ENCODE measurements around the gene POLN. TPM values are rescaled to one million over a fixed set of nuclear protein-coding genes. Genes with fewer than 3 reads are reported as not detected.
A peak's percentile ranks its signal among the peaks of the same experiment; 100 is the strongest.

The POLN gene
- total RNA-seq, 1 donor from 2014 or later: 0.29 TPM

GRCh38 chr4:2194496-2194895, 47.4 kb downstream of the POLN start:
- TF ChIP-seq CTCF (conservative IDR thresholded peaks at IDR 0.05; ENCODE audit: low read depth, low read length): no peak
- no peak for DNase-seq (ENCODE audit: low read depth)
- H3K4me3 ChIP-seq (ENCODE audit: low read depth, low read length): no peak overlapping the region

DNA sequence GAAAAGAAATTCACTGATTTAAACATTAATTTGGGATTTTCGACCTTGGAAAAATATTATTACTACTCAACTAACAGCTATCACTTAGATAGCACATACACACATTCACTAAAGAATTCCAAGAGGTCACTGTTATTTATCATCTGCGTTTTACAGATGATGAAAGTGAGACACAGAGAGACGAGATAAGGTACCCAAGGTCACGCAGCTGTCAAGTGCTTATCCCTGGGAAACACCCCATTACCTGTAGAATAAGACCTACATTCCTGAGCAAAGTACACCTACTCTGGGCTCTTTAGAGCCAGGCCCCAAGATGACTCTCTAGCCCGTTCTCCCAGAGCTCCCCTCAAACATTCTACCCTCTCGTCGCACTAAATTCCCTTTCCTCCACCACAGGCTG, 48.6 kb downstream of the POLN start:
- no peak for TF ChIP-seq CTCF (conservative IDR thresholded peaks at IDR 0.05; ENCODE audit: low read depth, low read length)
- no peak for DNase-seq (ENCODE audit: low read depth)
- no peak overlapping the region for H3K4me3 ChIP-seq (ENCODE audit: low read depth, low read length)

- DNase-seq (ENCODE audit: low read depth): no peak
- H3K4me3 ChIP-seq (ENCODE audit: low read depth, low read length): no peak overlapping the region
- TF ChIP-seq CTCF (conservative IDR thresholded peaks at IDR 0.05; ENCODE audit: low read depth, low read length): no peak
These were observed 55.1 kb downstream of the POLN start for GRCh38 chr4:2186865-2187172.

GRCh38 chr4:2186133-2186864, 55.6 kb downstream of the POLN start:
- H3K4me3 ChIP-seq (ENCODE audit: low read depth, low read length): no peak overlapping the region
- TF ChIP-seq CTCF (conservative IDR thresholded peaks at IDR 0.05; ENCODE audit: low read depth, low read length): peak; percentile 80
- DNase-seq (ENCODE audit: low read depth): no peak

DNA sequence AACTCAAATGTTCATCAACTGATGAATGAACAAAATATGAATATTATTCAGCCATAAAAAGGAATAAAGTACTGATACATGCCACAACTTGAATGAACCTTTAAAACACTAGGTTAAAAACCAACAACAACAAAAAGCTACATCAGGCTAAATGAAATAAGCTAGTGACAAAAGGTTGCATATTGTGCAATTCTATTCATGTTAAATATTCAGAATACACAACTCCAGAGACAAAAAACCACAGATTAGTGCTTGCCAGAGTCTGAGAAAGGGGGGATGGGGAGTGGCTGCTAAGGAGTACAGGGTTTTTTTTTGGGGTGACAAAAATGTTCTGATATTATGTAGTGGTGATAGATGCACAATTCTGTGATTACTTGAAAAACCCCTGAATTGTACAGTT, 58.5 kb downstream of the POLN start:
- TF ChIP-seq CTCF (conservative IDR thresholded peaks at IDR 0.05; ENCODE audit: low read depth, low read length): no peak
- no peak for DNase-seq (ENCODE audit: low read depth)
- no peak overlapping the region for H3K4me3 ChIP-seq (ENCODE audit: low read depth, low read length)

GRCh38 chr4:2182994-2183393, 58.9 kb downstream of the POLN start:
- no peak overlapping the region for H3K4me3 ChIP-seq (ENCODE audit: low read depth, low read length)
- DNase-seq (ENCODE audit: low read depth): no peak
- TF ChIP-seq CTCF (conservative IDR thresholded peaks at IDR 0.05; ENCODE audit: low read depth, low read length): no peak

DNA sequence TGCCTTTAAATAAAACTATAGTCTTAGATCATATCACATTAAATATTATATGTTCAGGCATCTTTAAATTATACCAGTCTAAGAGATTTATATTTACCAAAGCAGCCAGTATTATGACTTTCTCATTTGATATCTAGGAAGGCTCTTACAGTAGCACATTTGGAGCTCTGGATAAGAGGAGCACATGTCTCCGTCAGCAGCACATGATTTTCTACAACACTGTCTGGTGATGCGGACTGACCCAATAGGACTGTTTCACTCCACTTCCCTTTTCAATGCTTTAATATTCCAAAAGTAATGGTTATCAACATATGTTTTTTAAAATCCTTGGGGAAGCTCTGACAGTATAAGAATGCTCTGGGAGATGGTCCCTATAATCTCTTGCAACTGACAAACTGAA, 61.5 kb downstream of the POLN start:
- no peak for DNase-seq (ENCODE audit: low read depth)
- TF ChIP-seq CTCF (conservative IDR thresholded peaks at IDR 0.05; ENCODE audit: low read depth, low read length): no peak
- no peak overlapping the region for H3K4me3 ChIP-seq (ENCODE audit: low read depth, low read length)
